ENCODE data around the gene PSMB8.
"Not testable (repeated sequence)": the region's sequence is repeated elsewhere in the genome, so short reads cannot be mapped to it uniquely, and the experiment has no call there.

Gene PSMB8

DNA sequence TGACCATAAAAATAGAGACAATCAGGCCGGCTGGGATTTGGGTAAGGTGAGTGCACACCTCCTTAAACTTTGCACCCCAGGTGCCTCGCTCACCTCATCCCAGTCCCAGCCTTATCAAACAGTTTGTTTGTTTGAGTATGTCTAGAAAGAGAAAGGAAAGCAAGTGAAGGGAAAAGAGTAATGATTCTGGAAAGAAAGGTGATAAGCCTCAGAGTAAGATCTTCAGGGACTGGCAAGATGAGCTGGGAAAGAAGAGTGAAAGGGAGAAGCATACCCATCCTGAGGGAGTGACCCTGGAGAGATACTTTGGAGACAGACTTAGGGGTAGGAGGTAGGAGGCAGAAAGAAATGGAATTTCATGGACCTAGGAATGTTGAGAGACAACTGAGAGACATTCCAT is 7.0 kb downstream of the PSMB8 start:
- DNase-seq (ENCODE audit: low read depth): no peak

DNA sequence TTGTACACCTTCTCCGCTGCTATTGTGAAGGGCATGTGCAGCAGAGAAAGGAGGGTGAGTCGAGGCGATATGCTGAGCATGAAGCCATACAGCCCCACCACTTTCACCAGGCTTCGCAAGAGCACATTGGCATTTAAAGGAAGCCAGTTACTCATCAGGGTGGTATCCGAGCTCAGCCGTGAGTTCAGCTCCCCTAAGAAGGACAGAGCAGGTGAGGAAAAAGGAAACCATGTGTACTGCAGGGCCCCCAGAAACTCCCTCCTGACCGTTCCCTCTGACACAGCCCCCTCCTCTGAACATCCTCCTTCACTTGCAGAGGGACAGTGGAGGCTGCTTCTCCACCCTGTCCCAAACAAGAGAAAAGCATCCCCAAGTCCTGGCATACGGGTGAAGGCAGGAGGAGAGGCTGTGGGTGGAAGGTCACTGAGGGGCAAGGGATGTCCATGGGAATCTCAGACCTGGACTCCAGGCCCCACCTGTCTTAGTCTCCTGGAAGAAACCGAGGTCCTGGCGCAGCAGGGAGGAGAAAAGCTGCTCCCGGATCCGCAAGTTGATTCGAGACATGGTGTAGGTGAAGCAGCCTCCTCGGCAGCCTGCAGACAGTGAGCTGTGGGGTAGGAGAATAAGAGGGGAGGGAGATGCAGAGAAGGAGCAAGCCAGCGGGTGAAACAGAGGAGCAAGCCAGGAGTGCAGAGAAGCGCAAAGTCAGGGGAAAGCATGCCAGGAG is 8.5 kb downstream of the PSMB8 start:
- DNase-seq (ENCODE audit: low read depth): no peak

DNA sequence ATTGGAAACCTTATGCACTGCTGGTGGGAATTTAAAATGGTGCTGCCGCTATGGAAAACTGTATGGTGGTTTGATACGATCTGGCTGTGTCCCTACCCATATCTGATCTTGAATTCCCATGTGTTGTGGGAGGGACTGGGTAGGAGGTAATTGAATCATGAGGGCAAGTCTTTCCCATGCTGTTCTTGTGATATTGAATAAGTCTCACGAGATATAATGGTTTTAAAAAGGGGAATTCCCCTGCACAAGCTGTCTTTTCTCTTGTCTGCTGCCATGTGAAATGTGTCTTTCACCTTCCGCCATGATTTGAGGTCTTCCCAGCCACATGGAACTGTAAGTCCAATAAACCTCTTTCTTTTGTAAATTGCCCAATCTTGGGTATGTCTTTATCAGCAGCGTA is 10.2 kb downstream of the PSMB8 start:
- no peak for DNase-seq (ENCODE audit: low read depth)

DNA sequence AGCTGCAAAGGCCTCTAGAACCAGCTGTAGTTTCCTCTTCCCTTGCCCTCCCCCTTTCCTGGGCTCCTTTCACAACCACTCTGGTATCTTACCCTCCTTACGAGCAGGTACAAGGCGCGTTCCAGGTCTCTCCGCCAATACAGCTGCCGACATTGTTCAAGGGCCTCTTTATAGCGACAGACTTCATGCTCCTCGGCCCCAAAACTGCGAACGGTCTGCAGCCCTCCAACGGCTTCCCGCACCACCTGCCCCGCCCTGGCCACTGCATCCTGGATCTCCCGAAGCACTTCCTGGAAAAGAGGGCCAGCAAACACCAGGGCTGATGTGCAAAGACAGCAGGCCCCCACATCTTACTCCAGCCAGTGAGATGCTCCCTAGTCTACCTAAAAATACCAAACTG is 11.3 kb downstream of the PSMB8 start:
- DNase-seq (ENCODE audit: low read depth): no peak

DNA sequence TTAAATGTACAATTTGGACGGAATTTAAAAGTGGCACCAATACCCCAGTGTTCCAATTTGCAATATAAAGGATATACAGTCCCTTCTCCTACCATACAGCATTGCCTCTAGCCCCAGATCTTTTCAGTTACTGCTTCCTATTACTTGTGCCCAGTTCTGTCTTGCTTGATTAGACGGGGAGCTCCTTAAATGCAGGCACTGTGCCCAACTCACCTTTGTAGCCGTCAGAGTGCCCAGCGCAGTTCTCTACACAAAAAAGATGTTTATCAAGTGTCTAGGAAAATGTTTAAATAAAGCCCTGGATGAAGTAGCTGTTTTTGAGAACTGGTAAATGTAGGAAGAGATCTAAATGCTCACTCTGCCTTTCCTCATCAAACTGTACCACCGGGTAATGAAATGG is 12.9 kb downstream of the PSMB8 start:
- DNase-seq (ENCODE audit: low read depth): no peak

DNA sequence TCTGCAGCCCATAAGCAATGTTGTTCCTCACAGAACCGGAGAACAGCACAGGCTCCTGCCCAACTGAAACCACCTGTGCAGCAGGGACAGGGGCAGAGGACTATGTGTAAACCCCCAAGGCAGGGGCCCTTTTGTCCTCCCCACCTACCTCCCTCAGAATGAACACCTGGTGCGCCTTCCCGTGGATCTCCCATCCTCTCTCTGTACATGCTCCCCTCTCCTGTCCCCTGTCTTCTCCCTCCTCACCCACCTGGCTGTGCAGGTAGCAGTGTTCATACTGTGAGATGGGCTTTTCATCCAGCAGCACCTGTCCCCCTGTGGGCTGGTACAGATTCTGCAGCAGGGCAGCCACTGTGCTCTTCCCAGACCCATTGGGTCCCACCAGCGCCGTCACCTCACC is 13.8 kb downstream of the PSMB8 start:
- DNase-seq (ENCODE audit: low read depth): no peak

DNA sequence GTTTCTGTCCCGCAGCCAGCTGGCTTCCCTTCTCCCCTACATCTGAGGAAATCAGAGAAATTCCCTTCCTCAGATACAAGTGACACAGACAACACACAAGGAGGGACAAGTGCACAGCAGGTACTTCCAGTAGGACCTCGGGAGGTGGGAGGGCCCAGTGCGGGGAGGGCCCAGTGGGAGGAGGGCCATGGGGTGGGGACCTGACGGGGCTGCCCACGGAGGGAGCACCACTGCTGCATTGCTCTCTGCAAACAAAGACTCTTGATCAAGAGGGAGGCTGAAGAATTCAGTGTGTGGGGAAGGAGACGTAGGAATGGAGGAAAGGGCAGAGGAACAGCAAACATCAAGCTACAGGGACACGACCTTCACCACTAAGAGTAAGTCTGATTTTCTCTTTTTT is 14.4 kb downstream of the PSMB8 start:
- no peak for DNase-seq (ENCODE audit: low read depth)

DNA sequence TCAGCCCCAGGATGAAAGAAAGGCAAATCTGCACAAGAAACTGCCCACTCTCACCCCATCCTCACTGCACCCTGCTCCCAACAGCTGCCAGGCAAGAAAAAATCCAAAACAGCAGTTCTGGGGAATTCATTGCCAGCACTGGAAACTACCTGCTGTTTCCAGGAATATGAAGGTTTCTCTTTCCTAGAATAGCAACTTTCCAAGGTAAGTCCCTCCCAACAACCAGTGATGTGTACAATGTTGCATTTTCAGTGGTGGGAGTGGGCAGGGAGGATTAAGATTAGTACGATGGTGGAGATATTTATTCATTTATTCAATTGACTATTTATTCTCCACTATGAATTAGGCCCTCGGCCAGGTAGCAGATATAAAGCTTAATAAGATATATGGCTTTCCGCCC is 16.8 kb downstream of the PSMB8 start:
- DNase-seq (ENCODE audit: low read depth): no peak

DNA sequence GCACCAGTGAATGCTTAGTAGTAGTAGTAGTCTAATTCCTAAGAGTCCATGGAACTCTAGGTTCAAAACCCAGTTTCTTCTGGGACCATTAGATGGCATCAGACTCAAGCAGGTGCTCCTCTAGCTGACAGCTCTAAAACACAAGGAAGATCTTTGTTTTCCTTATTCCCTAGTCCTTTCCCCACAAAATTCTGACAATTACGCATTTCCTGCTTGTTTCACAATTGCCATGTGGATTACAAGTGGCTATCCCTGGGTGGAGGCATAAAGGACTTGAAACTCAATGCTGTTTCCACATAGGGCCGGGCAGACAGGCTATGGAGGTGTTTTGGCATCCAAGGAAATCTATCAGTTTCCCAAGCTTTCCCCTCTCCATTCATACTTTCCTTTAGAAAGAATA is 17.9 kb downstream of the PSMB8 start:
- DNase-seq (ENCODE audit: low read depth): no peak

DNA sequence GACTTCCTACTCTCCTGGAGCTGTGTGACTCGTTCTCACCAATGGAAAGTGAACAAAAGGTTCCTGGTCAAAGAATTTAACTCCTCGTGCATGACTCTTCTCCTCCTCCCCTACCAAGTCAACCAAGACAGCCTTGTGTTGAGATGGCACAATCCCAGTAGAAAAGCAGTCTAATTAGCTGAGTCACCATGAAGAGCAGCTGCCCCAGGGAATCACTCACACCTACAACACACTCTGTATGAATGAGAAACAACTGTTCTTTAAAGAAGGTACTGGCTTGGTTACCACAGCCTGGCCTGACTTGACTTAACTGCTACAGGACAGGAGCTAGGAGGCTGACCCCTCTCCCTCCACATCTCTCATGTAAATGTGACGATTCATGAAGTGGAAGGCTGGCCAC is 24.1 kb downstream of the PSMB8 start:
- DNase-seq (ENCODE audit: low read depth): no peak

DNA sequence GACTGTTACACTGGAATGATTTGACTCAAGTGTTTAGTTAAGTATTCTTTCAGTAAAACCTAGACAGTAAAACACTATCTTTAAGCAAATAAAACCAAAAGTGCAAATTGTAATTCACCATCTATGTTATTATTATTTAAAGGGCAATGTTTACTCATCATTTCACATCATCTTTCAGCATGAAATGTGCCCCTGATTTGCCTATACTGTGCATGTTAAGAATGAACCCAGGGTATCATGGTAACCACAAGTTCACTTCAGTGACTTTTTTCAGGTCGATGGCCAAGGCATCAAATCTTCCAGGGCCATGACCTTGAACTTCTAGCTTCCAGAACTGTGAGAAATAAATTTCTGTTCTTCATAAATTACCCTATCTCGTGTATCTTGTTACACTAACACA is 25.0 kb downstream of the PSMB8 start:
- DNase-seq (ENCODE audit: low read depth): no peak

DNA sequence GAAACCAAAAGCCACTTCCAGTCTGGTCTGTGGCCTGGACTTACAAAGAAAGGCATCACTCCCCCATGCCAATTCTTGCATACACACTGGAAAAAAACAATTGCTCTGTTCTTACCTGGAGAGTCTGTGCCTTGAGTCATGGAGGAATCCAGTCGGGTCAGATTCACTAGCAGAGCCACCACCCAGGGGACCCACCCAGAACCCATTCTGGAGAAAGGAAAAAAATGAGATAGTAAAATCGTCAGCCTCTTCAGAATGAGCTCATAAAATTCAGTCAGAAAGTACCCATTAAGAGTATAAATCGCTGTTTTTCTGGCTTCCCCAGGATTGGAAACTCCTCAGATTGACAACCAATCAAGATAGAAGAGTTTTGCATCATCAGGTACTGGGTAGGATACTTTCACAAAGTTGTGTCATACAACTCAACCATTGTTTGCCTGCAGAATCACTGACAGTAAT is 27.1 kb downstream of the PSMB8 start, which contains the start of gene HLA-DOB:
HLA-DOB (minus strand) TSS at position 257 of the 459 bp plus-strand sequence; CDS start at position 206, 51 bp downstream.
- no peak for DNase-seq (ENCODE audit: low read depth)

DNA sequence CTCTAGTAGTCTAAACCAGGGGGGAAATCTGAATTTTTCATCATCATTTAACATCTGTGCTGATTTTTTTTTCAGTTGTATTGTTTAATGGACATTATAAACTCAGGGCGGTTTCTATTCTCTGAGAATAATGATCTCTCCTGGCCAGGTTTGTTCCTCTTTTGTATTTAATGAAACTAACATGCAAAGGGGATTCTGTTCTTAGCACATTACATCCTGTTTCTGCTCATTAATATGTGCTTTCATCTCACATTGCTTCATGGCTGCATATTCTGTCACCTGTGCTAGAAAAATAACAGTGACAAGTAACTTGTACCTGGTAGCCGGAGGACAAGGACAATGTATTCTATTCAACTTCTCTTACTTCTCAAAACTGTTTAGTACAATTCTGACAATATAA is 27.9 kb downstream of the PSMB8 start:
- no peak for DNase-seq (ENCODE audit: low read depth)

DNA sequence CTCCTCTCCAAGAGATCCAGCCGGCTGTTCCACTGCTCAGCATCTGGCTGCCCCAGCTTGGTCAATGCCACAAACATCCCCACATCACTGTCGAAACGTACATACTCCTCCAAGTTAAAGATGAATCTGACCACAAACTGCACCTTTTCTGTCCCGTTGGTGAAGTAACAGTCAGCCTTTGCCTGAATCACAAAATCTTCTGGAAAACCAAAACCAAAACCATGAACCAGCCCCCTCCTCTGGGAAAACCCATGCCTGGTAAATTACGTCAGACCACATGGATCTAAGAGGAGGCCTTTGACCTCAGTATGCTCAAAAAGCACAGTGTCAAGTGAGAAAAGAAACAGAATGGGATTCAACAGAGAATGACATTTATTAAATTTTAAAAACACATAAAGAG is 28.7 kb downstream of the PSMB8 start:
- no peak for DNase-seq (ENCODE audit: low read depth)

DNA sequence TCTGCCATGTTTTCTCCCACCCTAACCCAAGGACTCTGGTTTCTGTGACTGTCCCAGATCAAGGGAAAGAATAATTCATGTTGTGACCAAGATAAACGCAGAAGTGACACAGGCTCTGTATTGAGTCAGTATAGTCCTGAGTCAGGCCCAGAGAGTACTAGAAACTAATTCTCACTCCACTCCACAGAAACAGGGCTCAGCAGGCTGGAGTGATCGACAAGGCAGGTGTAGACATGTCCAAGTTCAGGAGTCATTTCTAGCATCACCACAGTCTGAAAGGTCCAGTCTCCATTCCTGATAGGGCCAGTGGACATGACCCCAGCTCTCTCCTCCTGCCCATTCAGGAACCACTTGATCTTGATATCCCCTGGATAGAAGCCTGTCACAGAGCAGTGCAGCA is 29.7 kb downstream of the PSMB8 start:
- no peak for DNase-seq (ENCODE audit: low read depth)

DNA sequence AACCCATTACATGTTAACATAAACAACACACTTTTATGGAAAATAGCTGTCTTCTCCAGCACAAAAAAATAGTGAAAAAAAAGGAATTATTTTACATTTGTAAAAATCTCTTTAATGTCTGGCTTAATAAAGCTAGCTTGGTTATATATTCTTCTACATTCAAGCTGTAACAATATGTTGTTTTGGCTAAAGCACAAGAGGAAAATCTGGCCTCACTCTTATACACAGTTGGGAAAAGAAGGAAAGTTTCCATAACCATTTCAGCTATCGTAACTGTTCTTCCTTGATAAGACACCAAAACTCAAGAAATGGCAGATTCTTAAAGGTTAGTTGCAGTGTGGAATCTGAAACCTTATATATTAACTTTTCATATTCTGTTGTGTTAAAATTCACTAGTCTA is 34.7 kb downstream of the PSMB8 start:
- DNase-seq (ENCODE audit: low read depth): no peak

DNA sequence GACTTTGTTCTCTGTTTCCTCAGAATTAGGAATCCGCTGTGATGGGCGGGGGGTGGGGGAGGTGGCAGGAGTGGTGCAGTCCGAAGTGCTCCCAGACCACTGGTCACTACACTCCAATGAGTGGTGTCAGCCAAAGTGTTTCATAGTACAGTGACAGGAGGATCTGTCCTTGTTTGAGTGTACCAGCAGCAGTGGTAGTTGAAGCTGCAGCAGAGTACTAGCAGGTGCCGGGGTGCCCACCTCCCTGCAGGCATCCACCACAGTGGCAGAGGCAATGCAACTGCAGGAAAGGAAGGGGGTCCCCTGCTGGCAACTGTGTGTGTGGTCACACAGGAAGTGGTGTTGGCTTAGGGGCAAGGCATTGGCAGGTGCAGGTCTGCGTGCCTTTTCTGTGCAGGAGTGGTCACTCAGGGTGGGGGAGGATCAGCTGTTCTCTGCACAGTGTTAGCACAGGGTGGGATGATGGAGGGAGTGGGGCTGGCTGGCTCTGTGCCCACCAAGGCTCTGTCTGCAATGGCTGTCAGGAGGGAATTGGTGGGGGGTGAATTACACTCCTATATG is 36.7 kb downstream of the PSMB8 start:
- no peak for DNase-seq (ENCODE audit: low read depth)

DNA sequence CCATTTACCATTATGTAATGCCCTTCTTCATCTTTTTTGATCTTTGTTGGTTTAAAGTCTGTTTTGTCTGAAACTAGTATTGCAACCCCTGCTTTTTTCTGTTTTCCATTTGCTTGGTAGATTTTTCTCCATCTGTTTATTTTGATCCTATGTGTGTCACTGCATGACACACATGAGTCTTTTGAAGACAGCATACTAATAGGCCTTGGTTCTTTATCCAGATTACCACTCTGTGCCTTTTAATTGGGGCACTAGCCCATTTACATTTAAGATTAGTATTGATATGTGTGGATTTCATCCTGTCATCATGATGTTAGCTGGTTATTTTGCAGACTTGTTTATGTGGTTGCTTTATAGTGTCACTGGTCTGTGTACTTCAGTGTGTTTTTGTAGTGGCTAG is 38.4 kb downstream of the PSMB8 start:
- not testable (repeated sequence) for DNase-seq (ENCODE audit: low read depth)

DNA sequence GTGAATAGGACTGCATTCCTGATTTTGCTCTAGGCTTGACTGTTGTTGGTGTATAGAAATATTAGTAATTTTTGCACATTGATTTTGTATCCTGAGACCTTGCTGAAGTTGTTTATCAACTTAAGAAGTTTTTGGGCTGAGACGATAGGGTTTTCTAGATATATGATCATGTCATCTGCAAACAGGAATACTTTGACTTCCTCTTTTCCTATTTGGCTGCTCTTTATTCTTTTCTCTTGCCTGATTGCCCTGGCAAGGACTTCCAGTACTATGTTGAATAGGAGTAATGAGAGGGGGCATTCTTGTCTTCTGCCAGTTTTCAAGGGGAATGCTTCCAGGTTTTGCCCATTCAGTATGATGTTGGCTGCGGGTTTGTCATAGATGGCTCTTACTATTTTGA is 40.4 kb downstream of the PSMB8 start:
- no peak for DNase-seq (ENCODE audit: low read depth)

DNA sequence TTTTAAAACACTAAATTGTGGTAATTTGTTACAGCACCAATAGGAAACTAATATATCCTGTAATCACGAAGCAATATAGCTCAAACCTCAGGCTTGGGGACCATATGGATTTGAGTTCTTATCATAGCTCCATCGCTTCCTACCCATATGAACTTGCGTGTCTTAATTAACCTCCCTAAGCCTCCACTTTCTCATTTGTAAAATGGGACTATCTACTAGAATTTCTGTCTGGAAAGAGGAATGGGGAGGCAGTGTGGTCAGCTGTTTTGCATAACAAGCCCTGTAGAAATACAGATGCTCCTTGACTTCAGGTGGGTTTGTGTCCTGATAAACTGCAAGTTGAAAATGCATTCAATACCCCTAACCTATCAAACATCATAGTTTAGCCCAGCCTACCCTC is 44.1 kb downstream of the PSMB8 start:
- no peak for DNase-seq (ENCODE audit: low read depth)

DNA sequence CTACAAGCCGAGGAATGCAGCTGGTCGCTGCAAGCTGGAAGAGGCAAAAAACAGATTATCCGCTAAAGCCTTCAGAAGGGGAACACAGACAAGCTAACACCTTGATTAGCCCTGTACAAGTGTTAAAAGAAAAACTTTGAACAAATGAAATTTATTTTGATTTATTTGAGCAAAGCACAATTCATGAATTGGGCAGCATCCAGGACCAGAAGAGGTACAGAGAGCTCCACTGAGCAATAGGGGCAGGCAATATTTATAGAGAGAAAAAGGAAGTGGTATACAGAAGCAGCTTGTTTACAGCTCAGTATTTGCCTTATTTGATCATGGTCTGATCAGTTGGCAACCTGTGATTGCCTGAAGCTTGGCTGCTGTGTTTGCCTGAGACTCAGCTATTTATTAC is 44.7 kb downstream of the PSMB8 start:
- DNase-seq (ENCODE audit: low read depth): no peak

DNA sequence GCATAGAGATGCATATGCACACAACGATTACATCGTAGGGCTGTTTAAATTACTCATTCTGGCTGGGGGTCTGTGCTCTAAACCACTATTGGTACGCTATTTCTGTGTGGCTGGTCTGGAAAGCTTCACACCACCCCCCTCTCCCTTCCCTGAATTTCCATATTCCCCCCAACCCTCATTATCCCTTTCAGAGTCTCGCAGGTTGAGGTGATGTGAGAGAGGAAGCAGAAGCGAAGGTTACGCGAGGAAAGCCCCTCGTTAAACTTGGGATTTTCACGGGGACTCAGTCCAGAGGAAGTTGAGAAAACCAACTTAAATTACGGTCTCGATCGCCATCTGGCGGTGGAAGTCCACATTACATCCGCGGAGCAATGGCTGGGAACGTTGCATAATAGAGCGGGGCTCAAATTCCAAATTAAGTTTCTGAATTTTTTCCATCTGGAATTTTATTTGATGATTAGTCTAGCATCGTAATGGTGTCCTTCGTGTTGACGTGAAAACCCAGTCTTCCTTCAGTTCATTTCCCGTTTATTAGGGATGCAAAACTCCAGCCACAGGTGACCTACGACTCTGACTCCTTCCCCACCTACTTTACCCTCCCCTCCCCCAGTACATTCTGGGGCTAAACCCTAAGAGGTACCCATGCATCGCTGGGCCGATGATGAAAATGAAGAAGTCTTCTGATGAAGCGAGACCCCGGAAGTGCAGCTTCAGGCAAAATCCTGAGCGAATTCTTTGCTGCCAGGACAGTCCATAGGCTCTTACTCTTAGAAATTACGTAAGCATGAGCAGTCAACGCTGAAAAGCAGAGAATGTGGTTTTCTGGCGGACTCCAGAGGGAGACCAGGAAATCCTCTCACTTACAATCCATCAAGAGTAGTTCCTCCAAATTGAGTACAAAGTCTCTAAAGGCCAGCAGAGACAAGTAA is 46.7 kb downstream of the PSMB8 start:
- DNase-seq (ENCODE audit: low read depth): peak; percentile 74

DNA sequence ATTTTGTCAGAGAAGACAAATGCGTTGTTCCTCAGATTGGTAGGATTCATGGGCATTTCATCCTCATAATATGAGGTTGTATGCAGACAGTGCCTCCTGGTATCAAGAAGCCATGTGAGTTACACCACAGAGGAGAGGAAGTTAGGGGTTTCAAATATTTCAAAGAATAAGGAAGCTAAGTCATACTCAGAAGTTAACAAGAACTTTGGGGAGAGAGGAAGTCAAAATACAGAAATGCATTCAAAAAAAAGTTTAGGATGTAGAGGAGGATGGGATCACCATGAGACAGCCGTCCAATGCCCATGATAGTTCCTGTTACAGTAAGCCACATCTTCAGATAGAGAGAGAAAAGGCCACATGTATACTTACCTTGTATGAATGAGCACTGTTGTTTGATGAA is 49.3 kb downstream of the PSMB8 start:
- DNase-seq (ENCODE audit: low read depth): no peak
